ENCODE measurements around the gene CD79A. TPM values are rescaled to one million over a fixed set of nuclear protein-coding genes. Genes with fewer than 3 reads are reported as not detected.

CD79A gene
- total RNA-seq, 1 donor from 2014 or later: 1.7 TPM

DNA sequence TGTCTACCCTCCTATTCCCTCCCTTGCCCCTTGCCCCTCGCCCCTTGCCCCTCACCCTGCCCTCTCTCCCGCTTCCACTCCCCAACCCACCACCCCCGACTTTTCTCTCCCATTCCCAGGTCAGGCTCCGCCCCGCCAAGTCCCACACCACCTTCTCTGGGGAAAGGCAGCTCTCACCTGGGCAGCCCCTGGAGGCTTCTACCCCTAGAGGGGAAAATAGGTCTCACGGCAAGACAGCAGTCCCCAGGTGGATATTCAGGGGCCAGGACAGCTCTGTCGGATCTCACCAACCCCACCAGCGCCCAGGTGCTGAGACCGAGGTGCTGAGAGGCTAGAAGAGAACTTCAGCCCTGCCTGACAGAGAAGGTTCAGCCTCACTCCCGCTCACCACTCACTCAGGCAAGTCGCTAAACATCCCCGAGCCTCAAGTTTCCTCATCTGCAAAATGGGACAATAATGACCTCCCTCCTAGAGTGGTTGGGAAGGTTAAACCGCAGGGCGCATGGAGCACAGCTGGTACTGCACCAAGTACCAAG is 52.5 kb downstream of the CD79A start:
- intact Hi-C loops (cut with micrococcal nuclease): loop anchor here (2.0 to 5.0 kb wide), 2 partner anchors 42 to 55 kb away; no protein-coding TSS in a partner anchor

DNA sequence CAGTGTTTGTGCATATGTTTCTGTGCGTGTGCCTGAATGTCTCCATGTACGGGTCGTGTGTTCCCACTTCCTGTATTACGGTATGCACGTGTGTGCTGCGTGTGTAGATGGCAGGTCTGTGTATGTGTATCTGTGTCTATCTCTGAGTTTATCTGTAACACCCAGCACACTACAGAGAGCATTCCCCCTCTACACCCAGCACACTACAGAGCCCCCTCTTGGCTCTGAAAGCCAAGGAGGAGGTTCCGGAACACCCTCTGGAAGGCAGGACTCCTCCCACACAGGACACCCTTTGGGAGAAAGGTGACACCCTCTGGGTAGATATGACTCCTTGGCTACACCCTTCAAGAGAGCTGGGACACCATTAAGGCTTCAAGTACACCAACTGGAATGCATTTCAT is 53.2 kb downstream of the CD79A start:
- intact Hi-C loops (cut with micrococcal nuclease): no loop called here

Other genes with a start within 250 kb of the CD79A start
- gene CEACAM7, start 189.0 kb upstream of the CD79A start, total RNA-seq: not detected in 2 replicates
- gene CEACAM5, start 168.7 kb upstream of the CD79A start, total RNA-seq: not detected in 2 replicates
- not detected in 2 replicates for gene CEACAM6, start 121.7 kb upstream of the CD79A start, total RNA-seq
- not detected in 2 replicates for gene CEACAM3, start 80.7 kb upstream of the CD79A start, total RNA-seq
- not detected in 2 replicates for gene LYPD4, start 32.6 kb upstream of the CD79A start, total RNA-seq
- gene DMRTC2, start 32.2 kb upstream of the CD79A start, total RNA-seq: not detected in 2 replicates
- gene RPS19, start 17.0 kb upstream of the CD79A start, total RNA-seq: 2,743 and 2,797 TPM in 2 replicates
- 593 TPM in 2 replicates for gene ARHGEF1, start 5.9 kb downstream of the CD79A start, total RNA-seq
- 1.7 and 1.8 TPM in 2 replicates for gene ERFL, start 51.2 kb downstream of the CD79A start, total RNA-seq
- gene RABAC1, start 82.0 kb downstream of the CD79A start, total RNA-seq: 63.6 and 67.5 TPM in 2 replicates
- 2.3 and 2.5 TPM in 2 replicates for gene ATP1A3, start 117.0 kb downstream of the CD79A start, total RNA-seq
- gene GRIK5, start 192.9 kb downstream of the CD79A start, total RNA-seq: 2.0 and 2.9 TPM in 2 replicates
- gene ZNF574, start 198.9 kb downstream of the CD79A start, total RNA-seq: 14.2 and 14.6 TPM in 2 replicates